Loucy (cell line): ENCODE data around the gene FAM107B.

ENCODE experiments used
- CTCF ChIP-seq: fragments of 200-600 bp; sonication (generic); conservative IDR thresholded peaks from 2 replicates; pipeline ENCODE4 v1.5.1; 2014; ENCODE audit warnings: mild to moderate bottlenecking, antibody characterized with exemption, low read length
- EZH2phosphoT487 ChIP-seq: fragments of 200-600 bp; IDR thresholded peaks from 2 replicates; pipeline ENCODE4 v1.6.1; 2018; ENCODE audit warnings: antibody characterized with exemption, mild to moderate bottlenecking, moderate library complexity, borderline replicate concordance

GRCh38 chr10:14528450-14528849 is 246.2 kb downstream of the FAM107B start:
- TF ChIP-seq CTCF (no peak), EZH2phosphoT487 (no peak)
